Type B pancreatic cell (in vitro differentiated cells): ENCODE results near the gene PARN. TPM values are rescaled to one million over a fixed set of nuclear protein-coding genes. Genes with fewer than 3 reads are reported as not detected.
"Not testable (repeated sequence)": the region's sequence is repeated elsewhere in the genome, so short reads cannot be mapped to it uniquely, and the experiment has no call there.

Source experiments
- DNase-seq: peaks from one replicate; pipeline ENCODE4 v3.0.0; 2021; ENCODE audit warnings: mixed read lengths; ENCODE audit not compliant: unreplicated experiment; ENCODE audit errors: extremely low spot score
- H3K27ac Mint-ChIP-seq: 2 replicates; pipeline ENCODE4 v1.8.0; 2021; ENCODE audit warnings: mild to moderate bottlenecking, mixed read lengths
- H3K27me3 Mint-ChIP-seq: 2 replicates; pipeline ENCODE4 v1.8.0; 2021; ENCODE audit warnings: mixed read lengths
- H3K36me3 Mint-ChIP-seq: 2 replicates; pipeline ENCODE4 v1.8.0; 2021; ENCODE audit warnings: mixed read lengths
- H3K4me1 Mint-ChIP-seq: one replicate; pipeline ENCODE4 v1.8.0; 2021; ENCODE audit warnings: mixed read lengths; ENCODE audit not compliant: unreplicated experiment
- H3K4me3 Mint-ChIP-seq: 2 replicates; pipeline ENCODE4 v1.8.0; 2021; ENCODE audit warnings: mild to moderate bottlenecking, mixed read lengths
- H3K9me3 Mint-ChIP-seq: 2 replicates; pipeline ENCODE4 v1.8.0; 2021; ENCODE audit warnings: mixed read lengths
- total RNA-seq: library from RNA; stranded (reverse); gene quantifications from 2 replicates; pipeline ENCODE4 v1.2.1, GENCODE V29; 2021; ENCODE audit warnings: low replicate concordance
- TF ChIP-seq, protein P1 (sequence below): fragments of 200-600 bp; sonication (generic); conservative IDR thresholded peaks from 2 replicates; pipeline ENCODE4 v1.5.0; 2021; ENCODE audit warnings: antibody characterized with exemption, mild to moderate bottlenecking

PARN gene
- total RNA-seq, 1 donor from 2014 or later = 26.1 TPM

DNA sequence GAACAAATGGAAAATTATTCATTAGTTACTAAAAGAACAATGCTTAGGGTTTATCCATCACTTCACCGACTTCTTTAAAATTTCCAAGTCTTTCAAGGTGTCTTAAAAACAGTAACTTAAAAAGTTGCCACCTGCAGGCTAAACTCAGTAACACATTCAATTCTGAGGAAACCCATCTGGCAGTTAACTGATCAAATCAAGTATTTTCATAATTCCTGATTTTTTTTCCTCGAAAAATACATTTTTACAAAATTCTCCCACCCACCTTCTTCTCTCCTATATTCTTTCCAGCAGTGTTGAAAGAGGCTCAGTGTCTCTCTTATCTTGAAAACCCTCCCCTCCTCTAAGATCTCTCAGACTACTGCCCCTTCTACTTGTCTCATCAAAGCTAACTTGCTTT, 29.9 kb downstream of the PARN start:
- no peaks in the 10 kb centered on the region for H3K9me3 Mint-ChIP-seq
- no peak for DNase-seq
- H3K27me3 Mint-ChIP-seq = no peaks in the 10 kb centered on the region
- H3K27ac Mint-ChIP-seq = no peak overlapping the region
- TF ChIP-seq, protein P1, sequence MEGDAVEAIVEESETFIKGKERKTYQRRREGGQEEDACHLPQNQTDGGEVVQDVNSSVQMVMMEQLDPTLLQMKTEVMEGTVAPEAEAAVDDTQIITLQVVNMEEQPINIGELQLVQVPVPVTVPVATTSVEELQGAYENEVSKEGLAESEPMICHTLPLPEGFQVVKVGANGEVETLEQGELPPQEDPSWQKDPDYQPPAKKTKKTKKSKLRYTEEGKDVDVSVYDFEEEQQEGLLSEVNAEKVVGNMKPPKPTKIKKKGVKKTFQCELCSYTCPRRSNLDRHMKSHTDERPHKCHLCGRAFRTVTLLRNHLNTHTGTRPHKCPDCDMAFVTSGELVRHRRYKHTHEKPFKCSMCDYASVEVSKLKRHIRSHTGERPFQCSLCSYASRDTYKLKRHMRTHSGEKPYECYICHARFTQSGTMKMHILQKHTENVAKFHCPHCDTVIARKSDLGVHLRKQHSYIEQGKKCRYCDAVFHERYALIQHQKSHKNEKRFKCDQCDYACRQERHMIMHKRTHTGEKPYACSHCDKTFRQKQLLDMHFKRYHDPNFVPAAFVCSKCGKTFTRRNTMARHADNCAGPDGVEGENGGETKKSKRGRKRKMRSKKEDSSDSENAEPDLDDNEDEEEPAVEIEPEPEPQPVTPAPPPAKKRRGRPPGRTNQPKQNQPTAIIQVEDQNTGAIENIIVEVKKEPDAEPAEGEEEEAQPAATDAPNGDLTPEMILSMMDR = peak; percentile 74
- no peaks in the 10 kb centered on the region for H3K4me1 Mint-ChIP-seq
- peaks cover 41% of the 10 kb centered on the region for H3K36me3 Mint-ChIP-seq
- no peak overlapping the region for H3K4me3 Mint-ChIP-seq

- TF ChIP-seq, protein P1 = no peak
- Mint-ChIP-seq H3K4me3 (no peak overlapping the region), H3K27ac (no peak overlapping the region), H3K9me3 (no peaks in the 10 kb centered on the region), H3K36me3 (peaks cover 25% of the 10 kb centered on the region), H3K4me1 (no peaks in the 10 kb centered on the region), H3K27me3 (no peaks in the 10 kb centered on the region)
- no peak for DNase-seq
Observed at GRCh38 chr16:14586637-14587305, 43.3 kb downstream of the PARN start.

GRCh38 chr16:14585287-14585686, 44.8 kb downstream of the PARN start:
- H3K4me3 Mint-ChIP-seq = no peak overlapping the region
- DNase-seq = no peak
- H3K4me1 Mint-ChIP-seq = no peaks in the 10 kb centered on the region
- H3K27ac Mint-ChIP-seq = no peak overlapping the region
- TF ChIP-seq, protein P1 = no peak
- H3K9me3 Mint-ChIP-seq = no peaks in the 10 kb centered on the region
- peaks cover 22% of the 10 kb centered on the region for H3K36me3 Mint-ChIP-seq
- H3K27me3 Mint-ChIP-seq = no peaks in the 10 kb centered on the region

- not testable (repeated sequence) for H3K4me3 Mint-ChIP-seq, H3K4me1 Mint-ChIP-seq, H3K9me3 Mint-ChIP-seq, H3K27me3 Mint-ChIP-seq, DNase-seq, H3K27ac Mint-ChIP-seq
- H3K36me3 Mint-ChIP-seq = peaks cover 22% of the 10 kb centered on the region
Observed at GRCh38 chr16:14580926-14581325, 49.1 kb downstream of the PARN start.

DNA sequence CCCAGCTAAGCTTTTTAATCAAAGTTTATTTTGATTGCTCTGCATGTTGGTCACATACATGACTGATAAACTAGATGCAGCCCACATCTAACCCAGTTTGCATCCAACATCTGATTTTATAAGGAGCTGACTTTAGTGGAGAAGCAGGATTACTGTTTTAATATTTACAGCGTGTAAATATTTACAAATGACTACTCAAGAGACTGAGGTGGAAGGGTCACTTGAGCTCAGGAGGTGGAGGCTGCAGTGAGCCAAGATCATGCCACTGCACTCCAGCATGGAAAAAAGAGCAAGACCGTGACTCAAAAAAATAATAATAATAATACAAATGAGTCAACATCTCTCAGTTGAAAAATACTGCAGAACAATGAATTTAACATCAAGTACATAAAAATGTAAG, 50.8 kb downstream of the PARN start:
- H3K4me1 Mint-ChIP-seq = no peaks in the 10 kb centered on the region
- H3K27ac Mint-ChIP-seq = no peak overlapping the region
- peaks cover 7% of the 10 kb centered on the region for H3K9me3 Mint-ChIP-seq
- H3K4me3 Mint-ChIP-seq = no peak overlapping the region
- H3K36me3 Mint-ChIP-seq = peaks cover 25% of the 10 kb centered on the region
- no peaks in the 10 kb centered on the region for H3K27me3 Mint-ChIP-seq
- DNase-seq = no peak
- TF ChIP-seq, protein P1 = no peak

- peaks cover 31% of the 10 kb centered on the region for H3K36me3 Mint-ChIP-seq
- no peak overlapping the region for H3K4me3 Mint-ChIP-seq
Observed at GRCh38 chr16:14576532-14576931, 53.5 kb downstream of the PARN start.

More at GRCh38 chr16:14576532-14576931, 53.5 kb downstream of the PARN start:
- no peak for DNase-seq
- H3K27me3 Mint-ChIP-seq = no peaks in the 10 kb centered on the region
- no peaks in the 10 kb centered on the region for H3K4me1 Mint-ChIP-seq
- peaks cover 7% of the 10 kb centered on the region for H3K9me3 Mint-ChIP-seq
- H3K27ac Mint-ChIP-seq = no peak overlapping the region
- TF ChIP-seq, protein P1 = no peak
